Hepatocyte (in vitro differentiated cells): ENCODE data around the gene CD74. TPM values are rescaled to one million over a fixed set of nuclear protein-coding genes. Genes with fewer than 3 reads are reported as not detected.

Source experiments
- DNase-seq: peaks from one replicate; pipeline ENCODE4 v3.0.0-alpha.2; 2016; ENCODE audit warnings: low spot score
- H2AFZ ChIP-seq: fragments of 200-600 bp; sonication (generic); 2 replicates; pipeline ENCODE4 v1.6.0; 2016; ENCODE audit warnings: antibody characterized with exemption, mild to moderate bottlenecking
- H3K27ac ChIP-seq: fragments of 200-600 bp; sonication (generic); 2 replicates; pipeline ENCODE4 v1.5.1; 2016; ENCODE audit warnings: mild to moderate bottlenecking
- H3K27me3 ChIP-seq: fragments of 200-600 bp; sonication (generic); 2 replicates; pipeline ENCODE4 v1.6.1; 2016
- H3K36me3 ChIP-seq: fragments of 200-600 bp; sonication (generic); replicated peaks from 2 replicates; pipeline ENCODE4 v1.5.1; 2016; ENCODE audit warnings: low read depth; ENCODE audit not compliant: insufficient read depth
- H3K4me1 ChIP-seq: fragments of 200-600 bp; sonication (generic); 2 replicates; pipeline ENCODE4 v1.5.1; 2016; ENCODE audit warnings: mild to moderate bottlenecking, moderate library complexity; ENCODE audit not compliant: insufficient read depth
- H3K4me2 ChIP-seq: fragments of 200-600 bp; sonication (generic); 2 replicates; pipeline ENCODE4 v1.6.0; 2016
- H3K4me3 ChIP-seq: fragments of 200-600 bp; sonication (generic); 2 replicates; pipeline ENCODE4 v1.5.1; 2016; ENCODE audit warnings: mild to moderate bottlenecking
- H3K79me2 ChIP-seq: fragments of 200-600 bp; sonication (generic); 2 replicates; pipeline ENCODE4 v1.6.0; 2017; ENCODE audit warnings: mild to moderate bottlenecking
- H3K9me2 ChIP-seq: fragments of 200-600 bp; sonication (generic); replicated peaks from 2 replicates; pipeline ENCODE4 v1.6.0; 2017; ENCODE audit warnings: mild to moderate bottlenecking; ENCODE audit not compliant: insufficient read depth
- H3K9me3 ChIP-seq: fragments of 200-600 bp; sonication (generic); 2 replicates; pipeline ENCODE4 v1.5.1; 2016; ENCODE audit warnings: low read depth, mild to moderate bottlenecking
- H4K20me1 ChIP-seq: fragments of 200-600 bp; sonication (generic); 2 replicates; pipeline ENCODE4 v1.6.0; 2016; ENCODE audit warnings: mild to moderate bottlenecking; ENCODE audit not compliant: insufficient read depth, poor library complexity, severe bottlenecking
- CTCF ChIP-seq: fragments of 200-600 bp; sonication (generic); IDR thresholded peaks from 2 replicates; pipeline ENCODE4 v1.5.1; 2016; ENCODE audit warnings: antibody characterized with exemption, mild to moderate bottlenecking; ENCODE audit not compliant: poor library complexity
- EZH2 ChIP-seq: fragments of 200-600 bp; sonication (generic); IDR thresholded peaks from 2 replicates; pipeline ENCODE4 v1.6.1; 2016; ENCODE audit warnings: antibody characterized with exemption, mild to moderate bottlenecking, borderline replicate concordance
- EZH2phosphoT487 ChIP-seq: fragments of 200-600 bp; sonication (generic); IDR thresholded peaks from one replicate; pipeline ENCODE4 v1.6.1; 2018; ENCODE audit warnings: antibody characterized with exemption, mild to moderate bottlenecking, low read depth, moderate library complexity; ENCODE audit not compliant: unreplicated experiment, severe bottlenecking
- WGBS: methylation state at CpG from one replicate; pipeline ENCODE4 v1.1.6; 2016; ENCODE audit warnings: low lambda C conversion rate; ENCODE audit errors: missing lambda C conversion rate; 5-methylcytosine and 5-hydroxymethylcytosine counted together
- polyA plus RNA-seq: library from polyadenylated mRNA; unstranded; fragments of >200 nt; fragmentation: Nextera tagmentation; extraction: Ambion mirVana; gene quantifications from 2 replicates; pipeline ENCODE4 v1.2.1, GENCODE V29; 2016
- total RNA-seq: library from RNA; depleted of rRNA; stranded (reverse); fragments of >200 nt; gene quantifications from 2 replicates; pipeline ENCODE4 v1.2.3, GENCODE V29; 2014

The CD74 gene
- total and polyA plus RNA-seq, 2 experiments from 2014 or later: 57.2 to 107 TPM

- Histone ChIP-seq H2AFZ (no peak overlapping the region), H3K9me3 (no peaks in the 10 kb centered on the region), H3K79me2 (no peaks in the 10 kb centered on the region), H3K36me3 (no peaks in the 10 kb centered on the region), H4K20me1 (no peaks in the 10 kb centered on the region), H3K4me1 (no peaks in the 10 kb centered on the region), H3K27me3 (no peaks in the 10 kb centered on the region), H3K9me2 (no peaks in the 10 kb centered on the region), H3K4me2 (peak overlapping the region; percentile 85), H3K4me3 (no peak overlapping the region), H3K27ac (no peak overlapping the region)
- DNase-seq: peak; percentile 86
- WGBS: 27% methylated on average over 27 of the region's 36 CpGs
- TF ChIP-seq EZH2phosphoT487: no peak
- TF ChIP-seq CTCF: peak; percentile 94
Measured at GRCh38 chr5:150458802-150459557, 46.3 kb upstream of the CD74 start.

- Histone ChIP-seq H4K20me1 (no peaks in the 10 kb centered on the region), H3K4me3 (no peak overlapping the region), H3K27ac (no peak overlapping the region), H3K79me2 (no peaks in the 10 kb centered on the region), H3K4me2 (no peak overlapping the region), H3K9me2 (no peaks in the 10 kb centered on the region), H2AFZ (no peak overlapping the region), H3K36me3 (no peaks in the 10 kb centered on the region), H3K27me3 (no peaks in the 10 kb centered on the region), H3K9me3 (no peaks in the 10 kb centered on the region), H3K4me1 (no peaks in the 10 kb centered on the region)
- 89% methylated on average over 16 of the region's 16 CpGs for WGBS
- no peak for TF ChIP-seq EZH2phosphoT487
- TF ChIP-seq CTCF: no peak
- TF ChIP-seq EZH2: no peak
- no peak for DNase-seq
Measured at GRCh38 chr5:150457562-150458240, 45.0 kb upstream of the CD74 start.

GRCh38 chr5:150457121-150457520 is 44.4 kb upstream of the CD74 start:
- no peaks in the 10 kb centered on the region for H3K36me3 ChIP-seq
- H3K4me3 ChIP-seq: no peak overlapping the region
- H3K27ac ChIP-seq: no peak overlapping the region
- H4K20me1 ChIP-seq: no peaks in the 10 kb centered on the region
- TF ChIP-seq CTCF (no peak), EZH2 (no peak), EZH2phosphoT487 (no peak)
- H3K4me1 ChIP-seq: no peaks in the 10 kb centered on the region
- no peaks in the 10 kb centered on the region for H3K9me2 ChIP-seq
- no peaks in the 10 kb centered on the region for H3K79me2 ChIP-seq
- H3K4me2 ChIP-seq: no peak overlapping the region
- no peak overlapping the region for H2AFZ ChIP-seq
- no peaks in the 10 kb centered on the region for H3K9me3 ChIP-seq
- no peaks in the 10 kb centered on the region for H3K27me3 ChIP-seq
- 50% methylated on average over 6 of the region's 6 CpGs for WGBS
- no peak for DNase-seq
